H1 (cell line): ENCODE measurements around the gene MYMX.

ENCODE experiments used
- CTCF ChIP-seq, 3 experiments: IDR thresholded peaks; 1 replicate in 2 of 3; 2 replicates in 1 of 3; pipeline versions ENCODE4 v1.5.1 to v1.6.1; 2011; ENCODE audit warnings: low read length in 3 of 3, mild to moderate bottlenecking in 3 of 3, inconsistent platforms in 2 of 3, low read depth in 1 of 3, moderate library complexity in 1 of 3; ENCODE audit not compliant: insufficient read depth in 1 of 3; ENCODE audit errors: control extremely low read depth in 1 of 3
- JUN ChIP-seq: IDR thresholded peaks from 2 replicates; pipeline ENCODE4 v1.6.1; 2011; ENCODE audit warnings: low read depth, mild to moderate bottlenecking, improper control_type of control experiment, low read length
- NRF1 ChIP-seq: IDR thresholded peaks from 2 replicates; pipeline ENCODE4 v1.6.1; 2011; ENCODE audit warnings: mild to moderate bottlenecking, low read depth, low read length, improper control_type of control experiment
- POLR2AphosphoS5 ChIP-seq: IDR thresholded peaks from 2 replicates; pipeline ENCODE4 v1.6.1; 2011; ENCODE audit warnings: low read depth, low read length
- RFX5 ChIP-seq: IDR thresholded peaks from 2 replicates; pipeline ENCODE4 v1.6.1; 2011; ENCODE audit warnings: low read depth, low read length, improper control_type of control experiment, borderline replicate concordance
- SP4 ChIP-seq: IDR thresholded peaks from 2 replicates; pipeline ENCODE4 v1.6.1; 2012; ENCODE audit warnings: low read length, inconsistent platforms
- SRF ChIP-seq: IDR thresholded peaks from 2 replicates; pipeline ENCODE4 v1.6.1; 2011; ENCODE audit warnings: mild to moderate bottlenecking, low read depth, low read length, moderate library complexity
- TAF1 ChIP-seq: IDR thresholded peaks from 2 replicates; pipeline ENCODE4 v1.6.1; 2011; ENCODE audit warnings: mild to moderate bottlenecking, low read depth, low read length

- TF ChIP-seq SP4 = no peak
- no peak for TF ChIP-seq RFX5
- TF ChIP-seq JUN = no peak
- no peak for TF ChIP-seq POLR2AphosphoS5
- TF ChIP-seq NRF1 = no peak
- no peak for TF ChIP-seq TAF1
- TF ChIP-seq SRF = no peak
- no peak for TF ChIP-seq CTCF (IDR thresholded peaks at IDR 0.05; ENCODE audit: control extremely low read depth in 1 of 3, insufficient read depth in 1 of 3, low read depth in 1 of 3, low read length in 3 of 3)
Measured at GRCh38 chr6:44230034-44230675, 13.4 kb downstream of the MYMX start.
